CD4-positive, alpha-beta T cell treated with Interleukin-4 for 4 hours (primary cell): ENCODE data around the gene DLEU7.

Experiments
- DNase-seq: peaks from one replicate; pipeline ENCODE4 v3.0.0-alpha.2; 2020

DLEU7 gene

GRCh38 chr13:50843257-50844083, at the start of gene DLEU7:
Gene DLEU7, minus strand, starts transcription at chr13:50843692. Its CDS starts 46 bp downstream, at chr13:50843646.
- no peak for DNase-seq

- DNase-seq: peak; percentile 49
Observed at GRCh38 chr13:50892210-50892944, 48.9 kb upstream of the DLEU7 start.

GRCh38 chr13:50891206-50891605, 47.7 kb upstream of the DLEU7 start:
- DNase-seq: no peak

GRCh38 chr13:50889317-50889716, 45.8 kb upstream of the DLEU7 start:
- DNase-seq: no peak

GRCh38 chr13:50888362-50888761, 44.9 kb upstream of the DLEU7 start:
- DNase-seq: no peak

GRCh38 chr13:50887151-50887550, 43.7 kb upstream of the DLEU7 start:
- no peak for DNase-seq

- no peak for DNase-seq
Observed at GRCh38 chr13:50884265-50884664, 40.8 kb upstream of the DLEU7 start.

- DNase-seq: no peak
Observed at GRCh38 chr13:50883728-50884127, 40.2 kb upstream of the DLEU7 start.

GRCh38 chr13:50882816-50883435, 39.4 kb upstream of the DLEU7 start:
- no peak for DNase-seq

- no peak for DNase-seq
Observed at GRCh38 chr13:50873991-50874390, 30.5 kb upstream of the DLEU7 start.

- no peak for DNase-seq
Observed at GRCh38 chr13:50873467-50873866, 30.0 kb upstream of the DLEU7 start.

- DNase-seq: no peak
Observed at GRCh38 chr13:50871405-50871804, 27.9 kb upstream of the DLEU7 start.

GRCh38 chr13:50867637-50867945, 24.1 kb upstream of the DLEU7 start:
- no peak for DNase-seq

GRCh38 chr13:50866817-50867636, 23.5 kb upstream of the DLEU7 start:
- DNase-seq: no peak

GRCh38 chr13:50864492-50864891, 21.0 kb upstream of the DLEU7 start:
- DNase-seq: no peak

GRCh38 chr13:50855681-50856080, 12.2 kb upstream of the DLEU7 start:
- no peak for DNase-seq

GRCh38 chr13:50850445-50850844, 7.0 kb upstream of the DLEU7 start:
- no peak for DNase-seq

GRCh38 chr13:50847501-50847900, 4.0 kb upstream of the DLEU7 start:
- no peak for DNase-seq

- DNase-seq: no peak
Observed at GRCh38 chr13:50846861-50847475, 3.5 kb upstream of the DLEU7 start.

- no peak for DNase-seq
Observed at GRCh38 chr13:50845211-50845610, 1.7 kb upstream of the DLEU7 start.

- no peak for DNase-seq
Observed at GRCh38 chr13:50844084-50844875, 788 bp upstream of the DLEU7 start.

- DNase-seq: no peak
Observed at GRCh38 chr13:50842990-50843256, 569 bp downstream of the DLEU7 start.
